Caco-2 (cell line): ENCODE results near the gene PKNOX1. TPM values are rescaled to one million over a fixed set of nuclear protein-coding genes. Genes with fewer than 3 reads are reported as not detected.

Experiments used
- BruUV-seq: library from RNA; stranded (reverse); fragments of 400-500 nt; replicated peaks from 2 replicates; lab custom pipeline; 2021; lab: Mats Ljungman, UMichigan
- CTCF ChIA-PET: fragments of 300-600 bp; sonication (Branson Sonifier 250); formaldehyde crosslinking; loops from one replicate; lab custom pipeline; 2022; ENCODE audit warnings: antibody characterized with exemption; lab: Charles Lee
- POLR2A ChIA-PET: fragments of 300-600 bp; sonication (Branson Sonifier 250); formaldehyde crosslinking; loops from one replicate; lab custom pipeline; 2022; ENCODE audit warnings: antibody characterized with exemption; lab: Charles Lee
- DNase-seq, 2 experiments: peaks; one replicate each; pipeline versions ENCODE4 v3.0.0 to v3.0.0-alpha.2; 2020 to 2022
- H3K27me3 ChIP-seq: replicated peaks from 2 replicates; pipeline ENCODE4 v1.6.0; 2011; ENCODE audit warnings: low read length; ENCODE audit not compliant: control insufficient read depth, insufficient read depth
- H3K36me3 ChIP-seq: 2 replicates; pipeline ENCODE4 v1.5.1; 2011; ENCODE audit warnings: low read length; ENCODE audit not compliant: control insufficient read depth, insufficient read depth
- H3K4me1 ChIP-seq: fragments of 250-450 bp; sonication (Bioruptor Pico); 2 replicates; pipeline ENCODE4 v1.5.1; 2020; ENCODE audit warnings: mild to moderate bottlenecking
- H3K4me3 ChIP-seq: 2 replicates; pipeline ENCODE4 v1.5.1; 2011; ENCODE audit warnings: low read depth, mild to moderate bottlenecking, control low read depth, low read length
- H3K9me3 ChIP-seq: fragments of 250-450 bp; sonication (Bioruptor Pico); 2 replicates; pipeline ENCODE4 v1.5.1; 2020; ENCODE audit warnings: mild to moderate bottlenecking, moderate library complexity
- H3K27ac Mint-ChIP-seq: one replicate; pipeline ENCODE4 v1.8.0; 2022; ENCODE audit warnings: mixed read lengths; ENCODE audit not compliant: unreplicated experiment
- H3K27me3 Mint-ChIP-seq: one replicate; pipeline ENCODE4 v1.8.0; 2022; ENCODE audit warnings: mixed read lengths; ENCODE audit not compliant: insufficient read depth, unreplicated experiment
- H3K36me3 Mint-ChIP-seq: one replicate; pipeline ENCODE4 v1.8.0; 2022; ENCODE audit warnings: mild to moderate bottlenecking, mixed read lengths; ENCODE audit not compliant: insufficient read depth, unreplicated experiment
- H3K4me1 Mint-ChIP-seq: one replicate; pipeline ENCODE4 v1.8.0; 2022; ENCODE audit warnings: low read depth, mixed read lengths; ENCODE audit not compliant: unreplicated experiment
- H3K4me3 Mint-ChIP-seq: one replicate; pipeline ENCODE4 v1.8.0; 2022; ENCODE audit warnings: mild to moderate bottlenecking, moderate library complexity, mixed read lengths; ENCODE audit not compliant: unreplicated experiment
- H3K9me3 Mint-ChIP-seq: one replicate; pipeline ENCODE4 v1.8.0; 2022; ENCODE audit warnings: mixed read lengths; ENCODE audit not compliant: unreplicated experiment
- intact Hi-C: fragments of 100-400 bp; cut with micrococcal nuclease; formaldehyde crosslinking; loops from one replicate; pipeline ENCODE4 v1.10.0; 2022; ENCODE audit not compliant: unreplicated experiment
- total RNA-seq: library from RNA; stranded (reverse); gene quantifications from 2 replicates; pipeline ENCODE4 v1.2.3, GENCODE V29; 2022
- TF ChIP-seq, protein P1 (sequence below), 2 experiments: fragments of 200-600 bp in 1 of 2; IDR thresholded peaks; 1 replicate in 1 of 2; 2 replicates in 1 of 2; pipeline versions ENCODE4 v1.5.1 to v1.8.0; 2011 to 2022; ENCODE audit warnings: antibody characterized with exemption in 1 of 2, control low read depth in 1 of 2, inconsistent platforms in 1 of 2, low read depth in 1 of 2, low read length in 1 of 2, mild to moderate bottlenecking in 1 of 2, moderate library complexity in 1 of 2; ENCODE audit not compliant: insufficient read depth in 1 of 2, severe bottlenecking in 1 of 2, unreplicated experiment in 1 of 2

Gene PKNOX1
- total RNA-seq, 1 experiment from 2014 or later: 10.7 TPM

GRCh38 chr21:43024439-43025136, 50.2 kb downstream of the PKNOX1 start:
- no peaks in the 10 kb centered on the region for H3K9me3 ChIP-seq
- CTCF ChIA-PET: no interaction called here
- peaks cover 10% of the 10 kb centered on the region for H3K36me3 Mint-ChIP-seq
- peaks cover 10% of the 10 kb centered on the region; the same call in 1 of the 2 replicates for H3K4me1 ChIP-seq
- H3K27me3 Mint-ChIP-seq: no peaks in the 10 kb centered on the region
- H3K36me3 ChIP-seq: no peaks in the 10 kb centered on the region
- no peaks in the 10 kb centered on the region for H3K9me3 Mint-ChIP-seq
- H3K27ac Mint-ChIP-seq: no peak overlapping the region
- intact Hi-C loops: no loop called here
- H3K4me3 ChIP-seq: no peak overlapping the region
- POLR2A ChIA-PET: no interaction called here
- H3K4me3 Mint-ChIP-seq: no peak overlapping the region
- no peak for DNase-seq
- H3K4me1 Mint-ChIP-seq: no peaks in the 10 kb centered on the region
- no TSS peak for BruUV-seq
- no peaks in the 10 kb centered on the region for H3K27me3 ChIP-seq
- TF ChIP-seq, protein P1, sequence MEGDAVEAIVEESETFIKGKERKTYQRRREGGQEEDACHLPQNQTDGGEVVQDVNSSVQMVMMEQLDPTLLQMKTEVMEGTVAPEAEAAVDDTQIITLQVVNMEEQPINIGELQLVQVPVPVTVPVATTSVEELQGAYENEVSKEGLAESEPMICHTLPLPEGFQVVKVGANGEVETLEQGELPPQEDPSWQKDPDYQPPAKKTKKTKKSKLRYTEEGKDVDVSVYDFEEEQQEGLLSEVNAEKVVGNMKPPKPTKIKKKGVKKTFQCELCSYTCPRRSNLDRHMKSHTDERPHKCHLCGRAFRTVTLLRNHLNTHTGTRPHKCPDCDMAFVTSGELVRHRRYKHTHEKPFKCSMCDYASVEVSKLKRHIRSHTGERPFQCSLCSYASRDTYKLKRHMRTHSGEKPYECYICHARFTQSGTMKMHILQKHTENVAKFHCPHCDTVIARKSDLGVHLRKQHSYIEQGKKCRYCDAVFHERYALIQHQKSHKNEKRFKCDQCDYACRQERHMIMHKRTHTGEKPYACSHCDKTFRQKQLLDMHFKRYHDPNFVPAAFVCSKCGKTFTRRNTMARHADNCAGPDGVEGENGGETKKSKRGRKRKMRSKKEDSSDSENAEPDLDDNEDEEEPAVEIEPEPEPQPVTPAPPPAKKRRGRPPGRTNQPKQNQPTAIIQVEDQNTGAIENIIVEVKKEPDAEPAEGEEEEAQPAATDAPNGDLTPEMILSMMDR (IDR thresholded peaks at IDR 0.05; ENCODE audit: insufficient read depth in 1 of 2, low read depth in 1 of 2, low read length in 1 of 2, severe bottlenecking in 1 of 2, unreplicated experiment in 1 of 2): no peak

GRCh38 chr21:43025636-43026180, 51.3 kb downstream of the PKNOX1 start:
- DNase-seq: no peak
- intact Hi-C loops: no loop called here
- no peaks in the 10 kb centered on the region for H3K9me3 ChIP-seq
- TF ChIP-seq, protein P1 (IDR thresholded peaks at IDR 0.05; ENCODE audit: insufficient read depth in 1 of 2, low read depth in 1 of 2, low read length in 1 of 2, severe bottlenecking in 1 of 2, unreplicated experiment in 1 of 2): no peak
- POLR2A ChIA-PET: no interaction called here
- no peaks in the 10 kb centered on the region for H3K36me3 ChIP-seq
- CTCF ChIA-PET: no interaction called here
- no peaks in the 10 kb centered on the region for H3K27me3 ChIP-seq
- Mint-ChIP-seq H3K4me1 (no peaks in the 10 kb centered on the region), H3K4me3 (no peak overlapping the region), H3K9me3 (no peaks in the 10 kb centered on the region), H3K27me3 (no peaks in the 10 kb centered on the region), H3K36me3 (peaks cover under 1% of the 10 kb centered on the region), H3K27ac (peak overlapping the region; percentile 55)
- H3K4me1 ChIP-seq: peaks cover 10% of the 10 kb centered on the region; the same call in 1 of the 2 replicates
- no peak overlapping the region for H3K4me3 ChIP-seq
- no TSS peak for BruUV-seq

GRCh38 chr21:43027846-43028731, 53.7 kb downstream of the PKNOX1 start:
- H3K27me3 ChIP-seq: no peaks in the 10 kb centered on the region
- H3K27ac Mint-ChIP-seq: no peak overlapping the region

More at GRCh38 chr21:43027846-43028731, 53.7 kb downstream of the PKNOX1 start:
- H3K9me3 Mint-ChIP-seq: no peaks in the 10 kb centered on the region
- DNase-seq: no peak
- H3K4me1 Mint-ChIP-seq: no peaks in the 10 kb centered on the region
- Histone ChIP-seq H3K9me3 (no peaks in the 10 kb centered on the region), H3K4me1 (peaks cover 10% of the 10 kb centered on the region; the same call in 1 of the 2 replicates), H3K36me3 (no peaks in the 10 kb centered on the region), H3K4me3 (no peak overlapping the region)
- no peaks in the 10 kb centered on the region for H3K27me3 Mint-ChIP-seq
- ChIA-PET POLR2A (no interaction called here), CTCF (no interaction called here)
- H3K36me3 Mint-ChIP-seq: no peaks in the 10 kb centered on the region
- no TSS peak for BruUV-seq
- no peak overlapping the region for H3K4me3 Mint-ChIP-seq
- intact Hi-C loops: no loop called here
- TF ChIP-seq, protein P1 (IDR thresholded peaks at IDR 0.05; ENCODE audit: insufficient read depth in 1 of 2, low read depth in 1 of 2, low read length in 1 of 2, severe bottlenecking in 1 of 2, unreplicated experiment in 1 of 2): no peak
